GM13977 (cell line): ENCODE measurements around the gene GRIN3A.
A peak's percentile ranks its signal among the peaks of the same experiment; 100 is the strongest.

Source experiments
- DNase-seq: peaks from one replicate; pipeline ENCODE4 v3.0.0; 2012; ENCODE audit warnings: low spot score
- in situ Hi-C: fragments of 300-500 bp; cut with MboI; formaldehyde crosslinking; loops from one replicate; pipeline ENCODE4 v1.12.0; 2022; ENCODE audit warnings: low sequenced_read_pairs, low pct_unique_long_range_greater_than_20kb, mixed read lengths, inconsistent platforms; ENCODE audit not compliant: unreplicated experiment
- TF ChIP-seq, protein P1 (sequence below): IDR thresholded peaks from 2 replicates; pipeline ENCODE4 v1.5.1; 2012; ENCODE audit warnings: mild to moderate bottlenecking, control low read depth; ENCODE audit not compliant: insufficient read depth; ENCODE audit errors: extremely low read depth, missing control alignments

The GRIN3A gene

GRCh38 chr9:101706261-101706798, 32.1 kb downstream of the GRIN3A start:
- TF ChIP-seq, protein P1, sequence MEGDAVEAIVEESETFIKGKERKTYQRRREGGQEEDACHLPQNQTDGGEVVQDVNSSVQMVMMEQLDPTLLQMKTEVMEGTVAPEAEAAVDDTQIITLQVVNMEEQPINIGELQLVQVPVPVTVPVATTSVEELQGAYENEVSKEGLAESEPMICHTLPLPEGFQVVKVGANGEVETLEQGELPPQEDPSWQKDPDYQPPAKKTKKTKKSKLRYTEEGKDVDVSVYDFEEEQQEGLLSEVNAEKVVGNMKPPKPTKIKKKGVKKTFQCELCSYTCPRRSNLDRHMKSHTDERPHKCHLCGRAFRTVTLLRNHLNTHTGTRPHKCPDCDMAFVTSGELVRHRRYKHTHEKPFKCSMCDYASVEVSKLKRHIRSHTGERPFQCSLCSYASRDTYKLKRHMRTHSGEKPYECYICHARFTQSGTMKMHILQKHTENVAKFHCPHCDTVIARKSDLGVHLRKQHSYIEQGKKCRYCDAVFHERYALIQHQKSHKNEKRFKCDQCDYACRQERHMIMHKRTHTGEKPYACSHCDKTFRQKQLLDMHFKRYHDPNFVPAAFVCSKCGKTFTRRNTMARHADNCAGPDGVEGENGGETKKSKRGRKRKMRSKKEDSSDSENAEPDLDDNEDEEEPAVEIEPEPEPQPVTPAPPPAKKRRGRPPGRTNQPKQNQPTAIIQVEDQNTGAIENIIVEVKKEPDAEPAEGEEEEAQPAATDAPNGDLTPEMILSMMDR: no peak
- no peak for DNase-seq
- in situ Hi-C loops: no loop called here

GRCh38 chr9:101705135-101705661, 33.2 kb downstream of the GRIN3A start:
- in situ Hi-C loops: no loop called here
- DNase-seq: no peak
- TF ChIP-seq, protein P1: peak; percentile 11

DNA sequence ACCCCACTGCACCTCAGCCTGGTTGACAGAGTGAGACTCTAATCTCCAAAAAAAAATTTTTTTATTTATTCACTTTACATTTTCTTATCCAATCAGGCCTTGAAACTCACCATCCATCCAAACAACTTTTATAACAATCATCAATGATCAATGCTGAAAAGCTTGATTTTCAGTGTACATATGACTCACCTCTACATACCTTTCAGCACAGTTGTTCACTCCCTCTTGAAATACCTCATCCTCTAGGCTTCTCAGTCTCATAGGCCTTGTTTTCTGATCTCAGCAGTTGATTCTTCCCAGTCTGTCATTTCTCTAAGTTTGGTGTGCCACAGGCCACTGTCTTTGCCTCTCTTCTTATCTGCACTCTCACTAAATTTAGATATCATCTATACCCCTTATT, 36.2 kb downstream of the GRIN3A start:
- in situ Hi-C loops: no loop called here
- DNase-seq: no peak
- TF ChIP-seq, protein P1: no peak

GRCh38 chr9:101693546-101694336, 44.7 kb downstream of the GRIN3A start:
- TF ChIP-seq, protein P1: no peak
- no peak for DNase-seq
- in situ Hi-C loops: no loop called here

GRCh38 chr9:101691657-101692056, 46.8 kb downstream of the GRIN3A start:
- in situ Hi-C loops: no loop called here

GRCh38 chr9:101689039-101689438, 49.4 kb downstream of the GRIN3A start:
- DNase-seq: no peak
- in situ Hi-C loops: no loop called here
- TF ChIP-seq, protein P1: no peak

More at GRCh38 chr9:101691657-101692056, 46.8 kb downstream of the GRIN3A start:
- TF ChIP-seq, protein P1: no peak
- DNase-seq: no peak
